ENCODE data around the gene CNTNAP2.

- no peak for TF ChIP-seq POLR2A (IDR thresholded peaks at IDR 0.05)
- TF ChIP-seq CTCF (IDR thresholded peaks at IDR 0.05 in 4 of 5, conservative IDR thresholded peaks at IDR 0.05 in 1 of 5), result no peak
Observed at GRCh38 chr7:147029953-147030352, 913.4 kb downstream of the CNTNAP2 start.

All from gastrocnemius medialis (tissue), 4 donors.